ENCODE data around the gene TNFRSF19. TPM values are rescaled to one million over a fixed set of nuclear protein-coding genes. Genes with fewer than 3 reads are reported as not detected.
"Not testable (repeated sequence)": the region's sequence is repeated elsewhere in the genome, so short reads cannot be mapped to it uniquely, and the experiment has no call there.

The TNFRSF19 gene, protein sequence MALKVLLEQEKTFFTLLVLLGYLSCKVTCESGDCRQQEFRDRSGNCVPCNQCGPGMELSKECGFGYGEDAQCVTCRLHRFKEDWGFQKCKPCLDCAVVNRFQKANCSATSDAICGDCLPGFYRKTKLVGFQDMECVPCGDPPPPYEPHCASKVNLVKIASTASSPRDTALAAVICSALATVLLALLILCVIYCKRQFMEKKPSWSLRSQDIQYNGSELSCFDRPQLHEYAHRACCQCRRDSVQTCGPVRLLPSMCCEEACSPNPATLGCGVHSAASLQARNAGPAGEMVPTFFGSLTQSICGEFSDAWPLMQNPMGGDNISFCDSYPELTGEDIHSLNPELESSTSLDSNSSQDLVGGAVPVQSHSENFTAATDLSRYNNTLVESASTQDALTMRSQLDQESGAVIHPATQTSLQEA
- 0.54 TPM for total RNA-seq (2021; ENCODE audit: unreplicated experiment)
- 0.85 TPM for polyA plus RNA-seq (2012; ENCODE audit: insufficient read length)
- Bru-seq, nascent RNA = percentile 20 among the genes with signal in this experiment
- BruChase-seq, experiment 1, labeled RNA remaining after a 2-hour chase = percentile 15 among the genes with signal in this experiment
- BruChase-seq, experiment 2, labeled RNA remaining after a 6-hour chase = percentile 23 among the genes with signal in this experiment
- long read RNA-seq, full-length matches to known transcripts = 1 of 1 reads
- long read RNA-seq, partial matches to known transcripts = 0 of 1 reads
- long read RNA-seq, other reads (novel, unspliced or antisense) = 0 of 1 reads

DNA sequence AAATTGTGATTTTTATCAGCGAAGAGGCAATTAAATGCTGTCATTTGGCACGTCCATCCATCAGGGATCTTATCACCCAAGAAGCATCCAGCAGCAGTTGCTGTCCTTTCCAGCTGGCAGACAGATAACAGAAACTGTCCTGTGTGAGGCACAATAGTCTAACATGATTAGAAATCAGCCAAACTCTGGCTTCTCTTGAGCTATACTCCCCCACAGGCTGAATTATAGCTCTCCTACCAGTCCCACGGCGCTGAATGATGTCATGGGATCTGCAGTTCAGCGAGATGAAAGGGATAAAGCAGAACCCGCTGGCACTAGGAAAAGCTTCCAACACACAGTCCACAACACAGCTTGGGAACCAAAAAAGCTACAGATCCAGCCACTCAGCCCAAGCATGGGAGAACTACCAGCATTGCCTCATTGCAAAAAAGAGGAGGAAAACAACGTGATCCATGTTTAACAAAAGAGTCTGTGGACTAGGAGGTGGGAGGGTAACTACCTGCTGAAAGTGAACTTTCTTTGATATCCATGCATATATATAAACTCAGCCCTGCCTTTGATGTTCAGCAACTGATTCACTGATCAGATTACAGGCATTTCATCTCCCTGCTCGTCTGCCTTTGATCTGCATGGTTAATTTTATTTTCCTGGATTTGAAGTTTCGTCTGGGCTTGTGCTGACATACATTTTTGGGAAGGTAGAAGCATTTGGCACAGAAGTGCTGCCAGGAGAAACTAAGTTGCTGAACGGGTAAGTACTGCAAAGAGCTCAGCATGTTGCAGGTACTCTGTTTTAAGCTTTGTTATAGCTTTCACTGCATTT is at the start of gene TNFRSF19:
Gene TNFRSF19 (plus strand): TSS at position 314 of the 822 bp plus-strand sequence. CDS start 19,772 bp downstream, outside the sequence.
- intact Hi-C loops (cut with micrococcal nuclease; ENCODE audit: unreplicated experiment) = no loop called here
- Histone ChIP-seq H3K4me3 (ENCODE audit: low read depth in 2 of 2, low read length in 2 of 2) (no peak within 1 kb of the TSS; a peak in 1 of 4 replicates), H3K9me3 (ENCODE audit: control insufficient read depth, insufficient read depth, low read depth, low read length) (no peaks in the 10 kb centered on the region), H3K36me3 (ENCODE audit: control insufficient read depth, insufficient read depth, low read length) (no peaks in the 10 kb centered on the region), H3K4me1 (ENCODE audit: control insufficient read depth, insufficient read depth, low read length) (no peaks in the 10 kb centered on the region), H3K27me3 (ENCODE audit: control insufficient read depth, insufficient read depth, low read length) (peaks cover 16% of the 10 kb centered on the region), H3K27ac (ENCODE audit: low read length) (no peak within 1 kb of the TSS)
- in situ Hi-C loops (cut with HindIII; ENCODE audit: low pct_unique_long_range_greater_than_20kb, low sequenced_read_pairs) = no loop called here
- CTCF ChIA-PET = no interaction called here
- no TSS peak for BruUV-seq (replicated peaks)
- ATAC-seq (no peak), DNase-seq (ENCODE audit: low read depth, low spot score) (no peak)
- peak; percentile 52; the same call in 1 of the 2 replicates for TF ChIP-seq TCF7L2 (IDR thresholded peaks at IDR 0.05; ENCODE audit: low read depth, low read length)
- TF ChIP-seq, protein P1, sequence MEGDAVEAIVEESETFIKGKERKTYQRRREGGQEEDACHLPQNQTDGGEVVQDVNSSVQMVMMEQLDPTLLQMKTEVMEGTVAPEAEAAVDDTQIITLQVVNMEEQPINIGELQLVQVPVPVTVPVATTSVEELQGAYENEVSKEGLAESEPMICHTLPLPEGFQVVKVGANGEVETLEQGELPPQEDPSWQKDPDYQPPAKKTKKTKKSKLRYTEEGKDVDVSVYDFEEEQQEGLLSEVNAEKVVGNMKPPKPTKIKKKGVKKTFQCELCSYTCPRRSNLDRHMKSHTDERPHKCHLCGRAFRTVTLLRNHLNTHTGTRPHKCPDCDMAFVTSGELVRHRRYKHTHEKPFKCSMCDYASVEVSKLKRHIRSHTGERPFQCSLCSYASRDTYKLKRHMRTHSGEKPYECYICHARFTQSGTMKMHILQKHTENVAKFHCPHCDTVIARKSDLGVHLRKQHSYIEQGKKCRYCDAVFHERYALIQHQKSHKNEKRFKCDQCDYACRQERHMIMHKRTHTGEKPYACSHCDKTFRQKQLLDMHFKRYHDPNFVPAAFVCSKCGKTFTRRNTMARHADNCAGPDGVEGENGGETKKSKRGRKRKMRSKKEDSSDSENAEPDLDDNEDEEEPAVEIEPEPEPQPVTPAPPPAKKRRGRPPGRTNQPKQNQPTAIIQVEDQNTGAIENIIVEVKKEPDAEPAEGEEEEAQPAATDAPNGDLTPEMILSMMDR (IDR thresholded peaks at IDR 0.05) = no peak
- POLR2A ChIA-PET = no interaction called here

DNA sequence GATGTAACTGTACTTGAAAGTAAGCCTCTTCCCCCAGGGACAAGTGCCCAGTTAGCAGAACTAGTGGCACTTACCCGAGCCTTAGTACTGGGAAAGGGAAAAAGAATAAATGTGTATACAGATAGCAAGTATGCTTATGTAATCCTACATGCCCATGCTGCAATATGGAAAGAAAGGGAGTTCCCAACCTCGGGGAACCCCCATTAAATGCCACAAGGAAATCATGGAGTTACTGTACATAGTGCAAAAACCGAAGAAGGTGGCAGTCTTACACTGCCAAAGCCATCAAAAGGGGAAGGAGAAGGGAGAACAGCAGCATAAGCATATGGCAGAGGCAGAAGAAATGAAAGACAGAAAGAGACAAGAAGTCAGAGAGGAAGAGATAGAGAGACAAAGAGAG is 40.3 kb upstream of the TNFRSF19 start:
- H3K4me3 ChIP-seq (ENCODE audit: low read depth in 2 of 2, low read length in 2 of 2); H3K4me1 ChIP-seq (ENCODE audit: control insufficient read depth, insufficient read depth, low read length): not testable (repeated sequence)

DNA sequence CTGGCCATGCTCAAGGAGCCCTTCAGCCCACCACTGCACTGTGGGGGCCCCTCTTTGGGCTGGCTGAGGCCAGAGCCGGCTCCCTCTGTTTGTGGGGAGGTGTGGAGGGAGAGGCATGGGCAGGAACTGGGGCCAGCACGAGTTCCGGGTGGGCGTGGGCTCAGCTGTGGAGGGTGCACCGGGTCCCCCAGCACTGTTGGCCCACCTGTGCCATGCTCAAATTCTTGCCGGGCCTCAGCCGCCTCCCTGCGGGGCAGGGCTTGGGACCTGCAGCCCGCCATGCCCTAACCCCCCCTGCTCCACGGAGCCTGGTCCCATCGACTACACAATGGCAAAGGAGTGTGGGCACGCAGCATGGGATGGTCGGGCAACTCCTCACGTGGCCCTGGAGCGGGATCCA is 38.8 kb upstream of the TNFRSF19 start:
- no peaks in the 10 kb centered on the region for H3K27me3 ChIP-seq (ENCODE audit: control insufficient read depth, insufficient read depth, low read length)
- no peak overlapping the region for H3K27ac ChIP-seq (ENCODE audit: low read length)
- DNase-seq (ENCODE audit: low read depth, low spot score) (no peak), ATAC-seq (no peak)
- TF ChIP-seq, protein P1 (IDR thresholded peaks at IDR 0.05) = no peak
- TF ChIP-seq POLR2AphosphoS5 (IDR thresholded peaks at IDR 0.05; ENCODE audit: low read depth, low read length) (no peak), SIN3A (IDR thresholded peaks at IDR 0.05; ENCODE audit: borderline replicate concordance, insufficient read depth, low read depth, low read length) (no peak), TCF7L2 (IDR thresholded peaks at IDR 0.05; ENCODE audit: low read depth, low read length) (no peak)
- TF ChIP-seq, protein P2, sequence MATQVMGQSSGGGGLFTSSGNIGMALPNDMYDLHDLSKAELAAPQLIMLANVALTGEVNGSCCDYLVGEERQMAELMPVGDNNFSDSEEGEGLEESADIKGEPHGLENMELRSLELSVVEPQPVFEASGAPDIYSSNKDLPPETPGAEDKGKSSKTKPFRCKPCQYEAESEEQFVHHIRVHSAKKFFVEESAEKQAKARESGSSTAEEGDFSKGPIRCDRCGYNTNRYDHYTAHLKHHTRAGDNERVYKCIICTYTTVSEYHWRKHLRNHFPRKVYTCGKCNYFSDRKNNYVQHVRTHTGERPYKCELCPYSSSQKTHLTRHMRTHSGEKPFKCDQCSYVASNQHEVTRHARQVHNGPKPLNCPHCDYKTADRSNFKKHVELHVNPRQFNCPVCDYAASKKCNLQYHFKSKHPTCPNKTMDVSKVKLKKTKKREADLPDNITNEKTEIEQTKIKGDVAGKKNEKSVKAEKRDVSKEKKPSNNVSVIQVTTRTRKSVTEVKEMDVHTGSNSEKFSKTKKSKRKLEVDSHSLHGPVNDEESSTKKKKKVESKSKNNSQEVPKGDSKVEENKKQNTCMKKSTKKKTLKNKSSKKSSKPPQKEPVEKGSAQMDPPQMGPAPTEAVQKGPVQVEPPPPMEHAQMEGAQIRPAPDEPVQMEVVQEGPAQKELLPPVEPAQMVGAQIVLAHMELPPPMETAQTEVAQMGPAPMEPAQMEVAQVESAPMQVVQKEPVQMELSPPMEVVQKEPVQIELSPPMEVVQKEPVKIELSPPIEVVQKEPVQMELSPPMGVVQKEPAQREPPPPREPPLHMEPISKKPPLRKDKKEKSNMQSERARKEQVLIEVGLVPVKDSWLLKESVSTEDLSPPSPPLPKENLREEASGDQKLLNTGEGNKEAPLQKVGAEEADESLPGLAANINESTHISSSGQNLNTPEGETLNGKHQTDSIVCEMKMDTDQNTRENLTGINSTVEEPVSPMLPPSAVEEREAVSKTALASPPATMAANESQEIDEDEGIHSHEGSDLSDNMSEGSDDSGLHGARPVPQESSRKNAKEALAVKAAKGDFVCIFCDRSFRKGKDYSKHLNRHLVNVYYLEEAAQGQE (IDR thresholded peaks at IDR 0.05; ENCODE audit: insufficient read depth in 1 of 2, low read depth in 2 of 2, low read length in 1 of 2) = no peak
- H3K4me1 ChIP-seq (ENCODE audit: control insufficient read depth, insufficient read depth, low read length) = no peaks in the 10 kb centered on the region
- BruUV-seq (replicated peaks) = no TSS peak
- H3K9me3 ChIP-seq (ENCODE audit: control insufficient read depth, insufficient read depth, low read depth, low read length) = no peaks in the 10 kb centered on the region
- intact Hi-C loops (cut with micrococcal nuclease; ENCODE audit: unreplicated experiment) (no loop called here), in situ Hi-C loops (cut with HindIII; ENCODE audit: low pct_unique_long_range_greater_than_20kb, low sequenced_read_pairs) (no loop called here)
- no peaks in the 10 kb centered on the region for H3K36me3 ChIP-seq (ENCODE audit: control insufficient read depth, insufficient read depth, low read length)
- no peak overlapping the region for H3K4me3 ChIP-seq (ENCODE audit: low read depth in 2 of 2, low read length in 2 of 2)
- POLR2A ChIA-PET = no interaction called here
- CTCF ChIA-PET = no interaction called here

More for the DNA sequence above, 40.3 kb upstream of the TNFRSF19 start:
- H3K9me3 ChIP-seq (ENCODE audit: control insufficient read depth, insufficient read depth, low read depth, low read length); BruUV-seq (replicated peaks); H3K27me3 ChIP-seq (ENCODE audit: control insufficient read depth, insufficient read depth, low read length); in situ Hi-C loops (cut with HindIII; ENCODE audit: low pct_unique_long_range_greater_than_20kb, low sequenced_read_pairs); DNase-seq (ENCODE audit: low read depth, low spot score); intact Hi-C loops (cut with micrococcal nuclease; ENCODE audit: unreplicated experiment); POLR2A ChIA-PET; ATAC-seq; H3K36me3 ChIP-seq (ENCODE audit: control insufficient read depth, insufficient read depth, low read length); CTCF ChIA-PET; H3K27ac ChIP-seq (ENCODE audit: low read length): not testable (repeated sequence)

Measured in Panc1 (cell line).